GM04504 (cell line): ENCODE results near the gene CHPT1.
"Not testable (repeated sequence)": the region's sequence is repeated elsewhere in the genome, so short reads cannot be mapped to it uniquely, and the experiment has no call there.

Experiments used
- DNase-seq: peaks from one replicate; pipeline ENCODE4 v3.0.0-alpha.2; 2012; ENCODE audit warnings: low read depth

Gene CHPT1

GRCh38 chr12:101697197-101697929 is at the start of gene CHPT1:
Gene CHPT1, plus strand, starts transcription at chr12:101697640. Its CDS starts 222 bp downstream, at chr12:101697862.
- no peak for DNase-seq

DNA sequence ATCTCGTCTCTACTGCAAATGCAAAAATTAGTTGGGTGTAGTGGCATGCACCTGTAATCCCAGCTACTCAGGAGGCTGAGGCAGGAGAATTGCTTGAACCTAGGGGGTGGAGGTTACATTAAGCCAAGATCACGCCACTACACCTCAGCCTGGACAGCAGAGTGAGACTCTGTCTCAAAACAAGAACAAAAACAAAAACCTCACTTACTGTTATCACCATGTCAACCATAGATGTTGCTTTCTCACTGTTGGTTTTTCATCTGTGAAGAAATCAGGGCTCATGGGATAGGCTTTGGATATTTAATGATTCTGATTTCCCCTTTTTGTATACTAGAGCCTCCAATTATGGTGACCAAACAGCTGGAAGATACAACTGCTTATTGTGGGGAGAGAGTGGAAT is 49.7 kb upstream of the CHPT1 start:
- no peak for DNase-seq

DNA sequence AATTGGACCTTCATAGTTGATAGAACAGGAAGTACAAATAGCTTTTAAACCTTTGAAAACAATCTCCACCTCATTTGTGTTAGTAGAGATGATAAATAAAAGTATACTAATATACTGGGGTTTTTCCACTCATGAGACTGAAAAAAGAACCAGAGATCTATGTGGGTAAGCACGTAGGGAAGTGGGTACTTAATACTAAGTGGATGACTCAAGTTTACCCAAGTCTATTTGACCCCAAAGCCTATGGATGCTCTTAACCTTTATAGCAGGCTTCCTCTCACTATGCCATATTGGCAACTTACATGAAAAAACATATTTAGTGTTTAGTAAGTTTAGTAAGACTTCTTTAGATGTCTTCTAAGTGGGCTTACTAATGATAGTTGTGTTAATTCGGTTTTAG is 49.2 kb upstream of the CHPT1 start:
- DNase-seq = no peak

GRCh38 chr12:101650346-101651117 is 46.9 kb upstream of the CHPT1 start:
- no peak for DNase-seq

- DNase-seq = no peak
These were observed 44.4 kb upstream of the CHPT1 start for GRCh38 chr12:101653030-101653429.

GRCh38 chr12:101653503-101653902 is 43.9 kb upstream of the CHPT1 start:
- no peak for DNase-seq

- no peak for DNase-seq
These were observed 43.0 kb upstream of the CHPT1 start for GRCh38 chr12:101654442-101654841.

DNA sequence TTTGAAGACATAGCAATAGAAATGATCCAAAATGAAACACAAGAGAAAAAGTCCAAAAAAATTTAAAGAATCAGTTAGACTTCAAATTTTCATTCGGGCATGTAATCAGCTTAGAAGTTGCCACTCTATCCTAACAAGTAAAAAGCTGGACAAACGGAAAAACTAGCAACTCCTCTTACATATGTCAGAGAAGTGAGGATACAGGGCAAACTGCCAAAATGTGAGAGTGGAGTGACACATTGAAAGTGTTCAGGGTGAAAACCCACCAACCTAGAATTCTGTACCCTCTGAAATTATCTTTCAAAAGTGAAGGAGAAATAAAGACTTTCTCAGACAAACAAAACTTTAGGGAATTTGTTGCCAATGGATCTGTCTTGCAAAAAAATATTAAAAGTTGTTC is 42.0 kb upstream of the CHPT1 start:
- no peak for DNase-seq

DNA sequence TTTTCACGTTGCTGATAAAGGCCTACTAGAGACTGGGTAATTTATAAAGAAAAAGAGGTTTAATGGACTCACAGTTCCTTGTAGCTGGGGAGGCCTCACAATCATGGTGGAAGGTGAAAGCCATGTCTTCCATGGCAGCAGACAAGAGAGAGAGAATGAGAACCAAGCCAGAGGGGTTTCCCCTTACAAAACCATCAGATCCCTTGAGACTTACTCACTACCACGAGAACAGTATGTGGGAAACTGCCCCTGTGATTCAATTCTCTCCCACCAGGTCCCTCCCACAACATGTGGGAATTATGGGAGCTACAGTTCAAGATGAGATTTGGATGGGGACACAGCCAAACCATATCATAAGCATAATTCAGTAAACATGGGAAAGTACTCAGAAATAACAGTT is 36.8 kb upstream of the CHPT1 start:
- DNase-seq = not testable (repeated sequence)

DNA sequence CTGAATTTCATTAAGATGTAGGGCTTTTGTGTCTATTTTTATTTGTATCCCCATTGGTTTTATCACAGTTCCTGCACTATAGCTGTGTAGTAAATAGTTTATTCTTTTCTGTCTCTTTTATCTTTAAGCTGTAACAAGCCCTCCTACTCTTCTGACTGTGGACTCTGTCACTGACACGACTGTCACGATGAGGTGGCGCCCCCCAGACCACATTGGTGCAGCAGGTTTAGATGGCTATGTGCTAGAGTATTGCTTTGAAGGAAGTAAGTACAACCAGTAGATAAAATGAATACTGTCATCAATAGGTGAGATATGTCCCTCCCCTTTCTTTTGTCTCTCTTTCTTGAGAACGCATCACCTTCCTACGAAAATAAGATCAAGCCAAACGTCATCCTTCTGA is 34.1 kb upstream of the CHPT1 start:
- DNase-seq = no peak

GRCh38 chr12:101664992-101665391 is 32.4 kb upstream of the CHPT1 start:
- DNase-seq = no peak

DNA sequence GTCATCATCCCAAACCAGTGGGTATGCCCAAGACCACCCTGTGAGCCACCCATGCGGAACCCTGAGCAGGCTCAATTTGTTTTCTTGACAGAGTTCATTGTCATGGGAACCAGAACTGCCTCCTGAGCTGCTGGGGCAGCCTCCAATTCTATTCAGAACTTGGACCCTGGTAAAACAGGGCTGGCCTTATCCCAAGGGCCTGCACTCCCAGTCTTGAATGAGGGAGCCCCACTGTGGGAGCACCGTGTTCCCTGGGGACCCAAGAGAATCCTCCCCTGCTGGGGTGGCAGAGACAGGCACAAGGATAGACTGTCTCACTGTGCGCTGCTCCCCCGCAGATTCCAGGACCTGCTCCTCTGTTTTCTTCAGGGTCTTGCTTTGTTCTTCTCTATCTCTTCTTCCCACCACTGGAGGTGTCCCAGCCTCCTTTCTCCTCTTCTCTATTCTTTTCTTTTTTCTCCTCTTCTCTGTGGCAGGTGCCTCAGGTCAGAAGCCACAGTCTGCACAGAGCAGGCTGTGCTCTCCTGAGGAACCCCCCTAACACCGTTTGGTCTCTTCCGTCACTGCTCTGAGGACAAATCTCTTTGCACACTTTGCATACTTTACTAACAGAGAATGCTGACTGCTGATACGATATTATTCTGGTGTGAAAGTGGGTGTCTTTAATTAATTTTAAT is 31.2 kb upstream of the CHPT1 start:
- no peak for DNase-seq

- no peak for DNase-seq
These were observed 29.8 kb upstream of the CHPT1 start for GRCh38 chr12:101667591-101667990.

DNA sequence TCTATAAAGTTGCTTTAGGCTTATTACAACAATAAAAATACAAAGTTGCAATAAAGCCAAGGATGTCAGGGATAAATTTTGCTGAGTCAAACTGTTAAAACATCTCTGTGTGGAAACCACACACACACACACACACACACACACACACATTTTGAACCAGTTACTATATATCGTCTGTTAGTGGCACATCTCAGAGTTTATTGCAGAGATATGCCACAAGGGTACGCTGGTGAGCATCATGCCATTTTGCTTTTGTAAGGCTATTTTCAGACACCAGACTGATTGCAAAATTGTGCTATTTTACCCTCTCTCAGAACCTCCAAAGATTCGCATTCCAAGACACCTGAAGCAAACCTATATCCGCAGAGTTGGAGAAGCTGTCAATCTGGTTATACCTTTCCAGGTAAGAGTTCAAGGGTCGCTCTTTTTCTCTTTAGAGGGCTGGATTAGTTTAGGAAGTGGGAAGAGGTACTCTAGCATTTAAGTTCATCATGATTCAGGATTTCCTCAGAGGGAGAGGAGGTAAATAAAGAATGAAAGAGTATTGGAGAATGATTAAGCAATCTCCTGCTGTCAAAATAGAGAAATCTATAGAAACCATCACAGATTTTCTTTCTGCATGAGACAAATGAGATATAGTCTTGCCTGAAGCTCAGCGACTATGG is 27.3 kb upstream of the CHPT1 start:
- DNase-seq = peak; percentile 24

- no peak for DNase-seq
These were observed 26.2 kb upstream of the CHPT1 start for GRCh38 chr12:101671157-101671791.

- DNase-seq = no peak
These were observed 25.6 kb upstream of the CHPT1 start for GRCh38 chr12:101671833-101672232.

- no peak for DNase-seq
These were observed 21.9 kb upstream of the CHPT1 start for GRCh38 chr12:101675555-101675954.

DNA sequence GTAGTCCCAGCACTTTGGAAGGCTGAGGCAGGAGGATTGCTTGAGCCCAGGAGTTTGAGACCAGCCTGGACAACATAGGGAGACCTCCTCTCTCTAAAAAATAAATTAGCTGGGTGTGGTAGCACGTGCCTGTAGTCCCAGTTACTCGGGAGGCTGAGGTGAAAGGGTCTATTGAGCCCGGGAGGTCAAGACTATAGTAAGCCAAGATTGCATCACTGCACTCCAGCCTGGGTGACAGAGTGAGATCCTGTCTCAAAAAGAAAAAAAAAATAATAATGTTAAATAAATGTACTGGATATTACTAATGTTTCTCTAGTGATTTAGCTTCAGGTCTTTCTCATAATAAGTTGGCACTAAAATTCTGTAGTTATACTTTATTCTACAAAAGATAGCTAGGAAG is 20.9 kb upstream of the CHPT1 start:
- DNase-seq = not testable (repeated sequence)

DNA sequence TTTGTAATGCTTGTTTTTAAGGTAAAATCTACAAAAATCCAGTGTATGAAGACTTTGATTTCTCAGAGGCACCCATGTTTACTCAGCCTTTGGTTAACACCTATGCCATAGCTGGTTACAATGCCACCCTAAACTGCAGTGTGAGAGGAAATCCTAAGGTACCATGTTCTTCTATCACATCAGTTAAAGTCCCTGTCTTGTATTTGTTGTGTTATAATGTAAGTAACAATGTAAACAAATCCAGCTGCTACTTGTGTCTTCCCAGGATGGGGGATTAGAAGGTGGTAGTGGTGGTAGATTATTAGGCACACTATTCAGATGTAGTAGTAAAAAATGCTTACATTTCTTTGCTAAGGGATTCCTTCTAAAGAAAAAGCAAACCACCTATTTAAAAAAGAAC is 19.4 kb upstream of the CHPT1 start:
- DNase-seq = no peak

- DNase-seq = no peak
These were observed 17.2 kb upstream of the CHPT1 start for GRCh38 chr12:101680240-101680639.

DNA sequence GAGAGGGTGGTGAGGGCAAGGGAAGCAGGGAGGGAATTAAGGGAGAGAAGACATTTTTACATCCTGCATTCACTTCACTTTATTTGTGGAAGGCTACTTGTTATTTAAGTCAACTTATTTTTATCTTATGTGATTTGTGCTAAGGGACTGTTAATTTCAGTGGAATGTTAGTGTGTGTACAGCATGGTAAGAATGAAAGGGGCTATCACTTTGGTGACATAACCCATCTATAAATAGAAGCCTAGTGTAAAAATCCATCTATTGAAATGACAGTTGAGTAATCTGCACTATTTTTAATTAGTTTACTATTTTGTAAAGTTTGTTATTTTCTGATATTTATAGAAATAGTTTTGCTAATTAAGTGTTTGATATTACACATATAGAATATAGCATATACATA is 16.8 kb upstream of the CHPT1 start:
- no peak for DNase-seq

- not testable (repeated sequence) for DNase-seq
These were observed 15.8 kb upstream of the CHPT1 start for GRCh38 chr12:101681627-101682026.
